Measurements from ENCODE around the gene MYO10. TPM values are rescaled to one million over a fixed set of nuclear protein-coding genes. Genes with fewer than 3 reads are reported as not detected.

The MYO10 gene
- total and polyA plus RNA-seq, 3 donors from 2014 or later, result 37.8 to 102 (median 99.8) TPM

DNA sequence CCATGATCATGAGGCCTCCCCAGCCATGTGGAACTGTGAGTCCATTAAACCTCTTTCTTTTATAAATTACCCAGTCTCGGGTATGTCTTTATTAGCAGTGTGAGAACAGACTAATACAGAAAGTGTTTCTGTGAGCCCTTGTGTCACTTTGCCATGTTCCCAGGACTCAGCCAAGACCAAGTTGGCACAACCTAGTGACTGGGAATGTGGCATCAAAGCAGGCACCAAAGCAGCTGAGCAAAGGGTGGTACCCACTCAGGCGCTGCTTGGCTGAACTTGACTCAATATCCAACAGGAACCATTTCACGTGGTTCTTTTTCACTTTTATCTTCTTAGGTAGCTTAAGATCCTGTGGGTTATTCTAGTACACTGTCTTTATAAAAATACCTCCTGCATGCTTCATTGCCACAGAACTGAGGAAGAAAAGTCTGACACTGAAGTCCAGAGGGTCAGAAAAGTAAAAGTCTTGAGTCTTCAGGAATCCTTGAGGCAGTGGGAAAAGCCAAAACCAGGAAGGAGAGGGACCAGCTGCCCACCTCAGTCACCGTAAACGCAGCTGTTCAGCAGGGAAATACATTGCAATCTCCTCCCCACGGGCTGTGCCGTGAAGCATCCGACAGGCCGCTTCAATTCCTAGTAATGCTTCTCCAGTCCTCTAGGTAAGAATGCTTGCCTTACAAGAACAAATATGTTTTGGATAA is 228.8 kb downstream of the MYO10 start:
- intact Hi-C loops (cut with DNase I; ENCODE audit: low total_unique reads), result no loop called here
- Histone ChIP-seq H3K27ac (no peak overlapping the region), H3K36me3 (ENCODE audit: low read depth, missing control alignments) (no peaks in the 10 kb centered on the region), H3K27me3 (no peaks in the 10 kb centered on the region), H3K4me3 (no peak overlapping the region), H3K9me3 (no peaks in the 10 kb centered on the region), H3K4me1 (peaks cover 3% of the 10 kb centered on the region)
- TF ChIP-seq POLR2A (IDR thresholded peaks at IDR 0.05), result no peak
- TF ChIP-seq, protein P1, sequence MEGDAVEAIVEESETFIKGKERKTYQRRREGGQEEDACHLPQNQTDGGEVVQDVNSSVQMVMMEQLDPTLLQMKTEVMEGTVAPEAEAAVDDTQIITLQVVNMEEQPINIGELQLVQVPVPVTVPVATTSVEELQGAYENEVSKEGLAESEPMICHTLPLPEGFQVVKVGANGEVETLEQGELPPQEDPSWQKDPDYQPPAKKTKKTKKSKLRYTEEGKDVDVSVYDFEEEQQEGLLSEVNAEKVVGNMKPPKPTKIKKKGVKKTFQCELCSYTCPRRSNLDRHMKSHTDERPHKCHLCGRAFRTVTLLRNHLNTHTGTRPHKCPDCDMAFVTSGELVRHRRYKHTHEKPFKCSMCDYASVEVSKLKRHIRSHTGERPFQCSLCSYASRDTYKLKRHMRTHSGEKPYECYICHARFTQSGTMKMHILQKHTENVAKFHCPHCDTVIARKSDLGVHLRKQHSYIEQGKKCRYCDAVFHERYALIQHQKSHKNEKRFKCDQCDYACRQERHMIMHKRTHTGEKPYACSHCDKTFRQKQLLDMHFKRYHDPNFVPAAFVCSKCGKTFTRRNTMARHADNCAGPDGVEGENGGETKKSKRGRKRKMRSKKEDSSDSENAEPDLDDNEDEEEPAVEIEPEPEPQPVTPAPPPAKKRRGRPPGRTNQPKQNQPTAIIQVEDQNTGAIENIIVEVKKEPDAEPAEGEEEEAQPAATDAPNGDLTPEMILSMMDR (IDR thresholded peaks at IDR 0.05), result no peak
- whole genome bisulfite sequencing, 2 donors, result 83 to 97% methylated on average over 9 of the region's 9 CpGs
- DNase-seq, result no peak

DNA sequence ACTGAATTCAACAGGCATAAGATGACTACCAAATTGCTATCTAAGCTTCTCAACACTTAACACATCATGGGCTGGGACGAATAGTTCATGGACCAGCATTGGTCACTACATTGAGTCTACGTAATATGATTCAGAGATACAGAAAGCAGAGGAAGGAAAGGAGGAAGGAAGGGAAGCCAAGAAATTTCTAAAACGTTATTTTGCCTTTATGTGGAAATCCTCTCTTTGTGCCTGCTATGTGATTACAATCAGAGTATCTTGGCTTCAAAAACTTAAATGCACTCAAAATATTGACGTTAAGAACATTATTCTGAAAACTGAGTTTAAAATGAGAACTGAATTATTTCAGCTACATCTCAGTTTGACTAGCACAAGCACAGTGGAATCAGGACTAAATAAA is 231.1 kb downstream of the MYO10 start:
- Histone ChIP-seq H3K36me3 (ENCODE audit: low read depth, missing control alignments) (no peaks in the 10 kb centered on the region), H3K27ac (no peak overlapping the region), H3K9me3 (no peaks in the 10 kb centered on the region), H3K4me3 (no peak overlapping the region), H3K27me3 (no peaks in the 10 kb centered on the region), H3K4me1 (no peaks in the 10 kb centered on the region)
- intact Hi-C loops (cut with DNase I; ENCODE audit: low total_unique reads), result no loop called here
- DNase-seq, result no peak
- WGBS, 2 donors, result 63 to 68% methylated on average over 4 of the region's 4 CpGs
- no peak for TF ChIP-seq POLR2A (IDR thresholded peaks at IDR 0.05)
- TF ChIP-seq, protein P1 (IDR thresholded peaks at IDR 0.05), result no peak

DNA sequence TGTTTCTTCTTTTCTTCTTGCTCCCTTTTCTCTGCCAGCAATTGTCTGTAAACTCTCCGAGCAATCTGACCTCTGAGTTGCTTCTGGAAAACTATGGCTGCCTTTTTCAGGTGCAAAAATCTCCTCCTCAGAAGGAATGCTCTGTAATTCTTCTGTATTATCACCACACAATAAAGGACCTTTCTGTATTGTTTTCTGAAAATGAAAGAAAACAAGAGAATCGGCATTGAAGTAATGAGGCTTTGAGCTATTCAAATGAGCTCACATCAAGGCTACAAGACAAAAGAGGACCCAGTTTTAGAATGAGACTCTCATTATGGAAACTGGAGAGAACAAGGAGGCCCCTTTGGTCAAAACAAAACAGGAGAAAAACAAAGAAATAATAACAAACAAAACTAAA is 233.1 kb downstream of the MYO10 start:
- 40 to 45% methylated on average over 2 of the region's 2 CpGs for WGBS, 2 donors

DNA sequence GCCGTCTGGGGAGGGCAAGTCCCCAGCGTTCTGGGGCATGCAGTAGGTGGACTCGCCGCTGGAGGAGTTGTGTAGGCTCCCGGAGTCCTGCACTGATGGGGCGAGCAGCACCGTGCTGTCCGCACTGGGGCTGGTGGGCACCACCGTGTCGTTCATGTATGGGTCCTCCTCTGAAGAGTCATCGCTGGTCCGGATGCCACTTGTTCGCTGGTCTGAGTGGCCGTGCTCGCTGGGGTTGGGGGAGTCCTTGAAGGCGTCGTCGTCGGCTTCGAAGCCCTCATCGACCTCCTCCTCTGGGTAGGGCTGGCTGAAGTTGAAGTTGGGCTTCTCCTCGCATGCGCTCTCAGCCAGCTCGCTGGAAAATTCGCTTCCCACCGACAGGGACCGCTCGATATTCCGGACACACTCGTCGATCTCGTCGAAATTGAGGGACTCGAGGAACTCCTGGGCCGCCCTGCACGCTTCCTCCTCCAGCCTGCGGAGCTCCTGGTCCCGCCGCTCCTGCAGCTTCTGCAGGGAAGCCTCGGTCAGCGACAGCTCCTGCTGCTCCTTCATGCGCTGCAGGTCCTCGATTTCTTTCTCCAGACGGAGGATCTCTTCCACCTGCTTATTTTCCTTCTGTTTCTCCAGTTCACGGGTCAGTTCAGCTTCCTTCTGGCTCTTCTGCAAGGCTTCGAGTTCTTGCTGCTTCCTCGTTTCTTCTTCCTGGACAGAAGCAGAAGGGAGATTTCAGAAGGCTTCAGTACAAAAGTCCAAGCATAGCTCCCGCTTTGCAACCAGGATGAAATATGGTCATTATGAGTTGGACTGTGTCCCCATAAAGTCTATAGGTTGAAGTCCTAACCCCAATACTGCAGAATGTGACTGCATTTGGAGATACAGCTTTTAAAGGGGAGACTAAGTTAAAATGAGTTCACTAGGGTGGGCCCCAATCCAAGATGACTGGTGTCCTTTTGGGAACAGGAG is 234.7 kb downstream of the MYO10 start:
- no peaks in the 10 kb centered on the region for H3K36me3 ChIP-seq (ENCODE audit: low read depth, missing control alignments)
- TF ChIP-seq POLR2A (IDR thresholded peaks at IDR 0.05), result no peak
- TF ChIP-seq, protein P1 (IDR thresholded peaks at IDR 0.05), result no peak
- H3K27me3 ChIP-seq, result no peaks in the 10 kb centered on the region
- H3K9me3 ChIP-seq, result no peaks in the 10 kb centered on the region
- no peak for DNase-seq
- H3K4me3 ChIP-seq, result no peak overlapping the region
- H3K4me1 ChIP-seq, result no peaks in the 10 kb centered on the region
- H3K27ac ChIP-seq, result no peak overlapping the region
- intact Hi-C loops (cut with DNase I; ENCODE audit: low total_unique reads), result no loop called here
- 91 to 96% methylated on average over 27 to 48 of the region's 48 CpGs for whole genome bisulfite sequencing, 2 donors

More for the DNA sequence above, 233.1 kb downstream of the MYO10 start:
- Histone ChIP-seq H3K4me3 (no peak overlapping the region), H3K27me3 (no peaks in the 10 kb centered on the region), H3K4me1 (no peaks in the 10 kb centered on the region), H3K27ac (peak overlapping the region in 1 of 2 donors; percentile 45), H3K36me3 (ENCODE audit: low read depth, missing control alignments) (no peaks in the 10 kb centered on the region), H3K9me3 (no peaks in the 10 kb centered on the region)
- TF ChIP-seq, protein P1 (IDR thresholded peaks at IDR 0.05), result no peak
- no peak for TF ChIP-seq POLR2A (IDR thresholded peaks at IDR 0.05)
- intact Hi-C loops (cut with DNase I; ENCODE audit: low total_unique reads), result no loop called here
- no peak for DNase-seq
